ENCODE measurements around the gene VPS54.

DNA sequence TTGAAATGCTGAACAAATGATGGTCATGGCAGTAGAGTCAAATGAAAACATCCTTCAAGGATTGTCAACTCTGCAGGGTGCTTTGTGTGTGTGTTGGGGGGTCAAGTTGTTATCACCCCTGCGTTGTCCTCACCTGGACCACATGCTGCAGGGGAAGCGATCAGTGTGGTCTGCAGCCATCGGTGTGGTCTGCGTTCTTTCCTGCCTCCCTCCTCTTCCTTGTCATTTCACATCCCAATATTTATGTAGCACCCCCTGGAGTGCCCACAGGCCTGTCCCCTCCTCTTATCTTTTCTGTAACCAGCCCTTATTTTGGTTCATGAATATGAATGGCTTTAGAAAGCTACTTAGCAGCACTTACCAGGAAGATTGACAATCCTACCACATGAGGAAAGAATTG is 138.6 kb downstream of the VPS54 start:
- TF ChIP-seq POLR2AphosphoS5 (IDR thresholded peaks at IDR 0.05) (no peak), POLR2A (IDR thresholded peaks at IDR 0.05; ENCODE audit: low read depth) (no peak)
- TF ChIP-seq, protein P1, sequence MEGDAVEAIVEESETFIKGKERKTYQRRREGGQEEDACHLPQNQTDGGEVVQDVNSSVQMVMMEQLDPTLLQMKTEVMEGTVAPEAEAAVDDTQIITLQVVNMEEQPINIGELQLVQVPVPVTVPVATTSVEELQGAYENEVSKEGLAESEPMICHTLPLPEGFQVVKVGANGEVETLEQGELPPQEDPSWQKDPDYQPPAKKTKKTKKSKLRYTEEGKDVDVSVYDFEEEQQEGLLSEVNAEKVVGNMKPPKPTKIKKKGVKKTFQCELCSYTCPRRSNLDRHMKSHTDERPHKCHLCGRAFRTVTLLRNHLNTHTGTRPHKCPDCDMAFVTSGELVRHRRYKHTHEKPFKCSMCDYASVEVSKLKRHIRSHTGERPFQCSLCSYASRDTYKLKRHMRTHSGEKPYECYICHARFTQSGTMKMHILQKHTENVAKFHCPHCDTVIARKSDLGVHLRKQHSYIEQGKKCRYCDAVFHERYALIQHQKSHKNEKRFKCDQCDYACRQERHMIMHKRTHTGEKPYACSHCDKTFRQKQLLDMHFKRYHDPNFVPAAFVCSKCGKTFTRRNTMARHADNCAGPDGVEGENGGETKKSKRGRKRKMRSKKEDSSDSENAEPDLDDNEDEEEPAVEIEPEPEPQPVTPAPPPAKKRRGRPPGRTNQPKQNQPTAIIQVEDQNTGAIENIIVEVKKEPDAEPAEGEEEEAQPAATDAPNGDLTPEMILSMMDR (IDR thresholded peaks at IDR 0.05) = no peak

Data from esophagus muscularis mucosa (tissue), 3 donors.